Keratinocyte (primary cell): ENCODE data around the gene TAL1. TPM values are rescaled to one million over a fixed set of nuclear protein-coding genes. Genes with fewer than 3 reads are reported as not detected.

ENCODE experiments used
- DNase-seq: peaks from one replicate; pipeline ENCODE4 v3.0.0-alpha.2; 2011; ENCODE audit warnings: low read depth, missing footprints, low spot score
- FAIRE-seq: peaks from 2 replicates; lab custom pipeline; 2011; peaks lifted over from hg19 to GRCh38; lab: Jason Lieb, UNC
- H2AFZ ChIP-seq: 2 replicates; pipeline ENCODE4 v1.6.0; 2012; ENCODE audit warnings: low read length, control low read depth, inconsistent platforms; ENCODE audit not compliant: control insufficient read depth
- H3K27ac ChIP-seq: 2 replicates; pipeline ENCODE4 v1.5.1; 2011; ENCODE audit warnings: low read length; ENCODE audit not compliant: control insufficient read depth, insufficient read depth
- H3K27me3 ChIP-seq: 3 replicates; pipeline ENCODE4 v1.6.0; 2011; ENCODE audit warnings: low read length; ENCODE audit not compliant: control insufficient read depth, insufficient read depth; ENCODE audit errors: extremely low read depth
- H3K36me3 ChIP-seq, 2 experiments: 2 replicates in 1 of 2; 3 replicates in 1 of 2; pipeline ENCODE4 v1.5.1; 2011; ENCODE audit warnings: low read length in 2 of 2, mild to moderate bottlenecking in 1 of 2; ENCODE audit not compliant: control insufficient read depth in 2 of 2, insufficient read depth in 2 of 2; ENCODE audit errors: extremely low read depth in 1 of 2
- H3K4me1 ChIP-seq: 3 replicates; pipeline ENCODE4 v1.5.1; 2011; ENCODE audit warnings: low read length; ENCODE audit not compliant: control insufficient read depth, insufficient read depth; ENCODE audit errors: extremely low read depth
- H3K4me2 ChIP-seq: 3 replicates; pipeline ENCODE4 v1.6.0; 2011; ENCODE audit warnings: low read depth, low read length; ENCODE audit not compliant: control insufficient read depth, insufficient read depth; ENCODE audit errors: extremely low read depth
- H3K4me3 ChIP-seq, 3 experiments: fragments of 200-600 bp in 1 of 3; sonication (generic) in 1 of 3; 2 replicates in 2 of 3; 3 replicates in 1 of 3; pipeline ENCODE4 v1.5.1; 2011 to 2016; ENCODE audit warnings: low read length in 3 of 3, mild to moderate bottlenecking in 3 of 3, control low read depth in 2 of 3, inconsistent platforms in 1 of 3, low read depth in 1 of 3, mixed read lengths in 1 of 3, mixed run types in 1 of 3, moderate library complexity in 1 of 3; ENCODE audit not compliant: control insufficient read depth in 2 of 3, insufficient read depth in 2 of 3; ENCODE audit errors: extremely low read depth in 1 of 3
- H3K79me2 ChIP-seq: 2 replicates; pipeline ENCODE4 v1.6.0; 2012; ENCODE audit warnings: low read length; ENCODE audit not compliant: control insufficient read depth, insufficient read depth
- H3K9ac ChIP-seq: 3 replicates; pipeline ENCODE4 v1.6.0; 2011; ENCODE audit warnings: low read length; ENCODE audit not compliant: control insufficient read depth, insufficient read depth; ENCODE audit errors: extremely low read depth
- H3K9me1 ChIP-seq: 3 replicates; pipeline ENCODE4 v1.6.0; 2011; ENCODE audit warnings: low read length; ENCODE audit not compliant: control insufficient read depth, insufficient read depth; ENCODE audit errors: extremely low read depth
- H3K9me3 ChIP-seq: 2 replicates; pipeline ENCODE4 v1.5.1; 2012; ENCODE audit warnings: low read depth, low read length; ENCODE audit not compliant: control insufficient read depth
- H4K20me1 ChIP-seq: 3 replicates; pipeline ENCODE4 v1.6.0; 2011; ENCODE audit warnings: low read length; ENCODE audit not compliant: control insufficient read depth, insufficient read depth; ENCODE audit errors: extremely low read depth
- CTCF ChIP-seq, 3 experiments: IDR thresholded peaks in 1 of 3; conservative IDR thresholded peaks in 1 of 3; optimal IDR thresholded peaks in 1 of 3; 2 replicates in 2 of 3; 3 replicates in 1 of 3; pipeline versions ENCODE3 to v1.5.1; 2011; ENCODE audit warnings: low read length in 3 of 3, mild to moderate bottlenecking in 3 of 3, moderate library complexity in 2 of 3, control low read depth in 1 of 3, inconsistent platforms in 1 of 3; ENCODE audit not compliant: insufficient read depth in 2 of 3; ENCODE audit errors: extremely low read depth in 1 of 3
- EZH2 ChIP-seq: IDR thresholded peaks from one replicate; pipeline ENCODE4 v1.6.1; 2012; ENCODE audit warnings: inconsistent platforms, mild to moderate bottlenecking, low read length, moderate library complexity
- dilution Hi-C: fragments of 300-500 bp; cut with MboI; formaldehyde crosslinking; loops from one replicate; pipeline ENCODE4 v1.7.0; 2020; ENCODE audit warnings: low sequenced_read_pairs; ENCODE audit not compliant: extremely low pct_ligation_motif_present
- polyA plus RNA-seq, 5 experiments: library from polyadenylated mRNA; depleted of rRNA in 3 of 5; stranded (reverse) in 3 of 5; stranded (forward) in 1 of 5; unstranded in 1 of 5; fragments of >200 nt; gene quantifications; 1 replicate in 1 of 5; 2 replicates in 3 of 5; 3 replicates in 1 of 5; pipeline versions ENCODE4 v1.2.1 to v1.2.3, GENCODE V29; 2011 to 2012; ENCODE audit warnings: missing spikeins in 2 of 5, low read depth in 1 of 5, low replicate concordance in 1 of 5

TAL1 gene
- polyA plus RNA-seq, 1 donor (not counting 4 experiments of a cell fraction or from before 2014, with no cell fraction given), result not detected

DNA sequence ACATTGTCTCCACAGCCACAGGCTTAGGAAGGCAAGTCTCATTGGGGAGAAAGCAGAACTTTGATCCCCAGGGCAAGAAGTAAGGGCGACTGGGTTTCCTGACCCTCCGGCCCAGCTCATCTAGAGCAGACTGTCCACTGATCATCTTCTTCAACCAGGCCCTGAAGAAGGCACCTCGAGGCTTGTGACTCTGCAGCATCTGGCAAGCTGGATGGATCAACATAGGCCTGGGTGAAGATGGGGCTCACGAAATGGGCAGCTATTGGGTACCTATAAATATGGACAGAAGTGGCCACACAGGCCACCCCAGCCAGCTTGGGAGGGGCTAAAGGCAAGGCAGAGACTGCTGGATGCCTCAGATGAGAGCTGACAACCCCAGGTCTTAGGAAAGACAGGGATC lies 13.0 kb downstream of the TAL1 start:
- no peak for DNase-seq
- dilution Hi-C loops, result no loop called here
- peaks cover 16% of the 10 kb centered on the region for H3K27me3 ChIP-seq
- no peaks in the 10 kb centered on the region for H3K4me1 ChIP-seq
- no peaks in the 10 kb centered on the region for H3K9me1 ChIP-seq
- H3K9me3 ChIP-seq, result no peaks in the 10 kb centered on the region
- H3K4me3 ChIP-seq, result no peak overlapping the region
- no peak overlapping the region for H2AFZ ChIP-seq
- no peak overlapping the region for H3K4me2 ChIP-seq
- TF ChIP-seq EZH2 (no peak), CTCF (optimal IDR thresholded peaks at IDR 0.05 in 1 of 3, IDR thresholded peaks at IDR 0.05 in 1 of 3, conservative IDR thresholded peaks at IDR 0.05 in 1 of 3; ENCODE audit: extremely low read depth in 1 of 3, insufficient read depth in 2 of 3, low read length in 3 of 3) (no peak)
- H3K36me3 ChIP-seq, result no peaks in the 10 kb centered on the region
- no peak overlapping the region for H3K9ac ChIP-seq
- no peak for FAIRE-seq
- H3K79me2 ChIP-seq, result no peaks in the 10 kb centered on the region
- H3K27ac ChIP-seq, result no peak overlapping the region
- H4K20me1 ChIP-seq, result no peaks in the 10 kb centered on the region

GRCh38 chr1:47216278-47217059 lies 15.6 kb downstream of the TAL1 start:
- Histone ChIP-seq H3K27ac (no peak overlapping the region), H3K79me2 (no peaks in the 10 kb centered on the region), H3K36me3 (no peaks in the 10 kb centered on the region), H3K9me3 (no peaks in the 10 kb centered on the region), H3K4me2 (no peak overlapping the region), H3K4me1 (no peaks in the 10 kb centered on the region), H3K9me1 (no peaks in the 10 kb centered on the region), H3K27me3 (no peaks in the 10 kb centered on the region), H4K20me1 (no peaks in the 10 kb centered on the region), H3K9ac (no peak overlapping the region), H3K4me3 (no peak overlapping the region), H2AFZ (no peak overlapping the region)
- DNase-seq (no peak), FAIRE-seq (no peak)
- dilution Hi-C loops, result no loop called here
- TF ChIP-seq EZH2 (no peak), CTCF (optimal IDR thresholded peaks at IDR 0.05 in 1 of 3, IDR thresholded peaks at IDR 0.05 in 1 of 3, conservative IDR thresholded peaks at IDR 0.05 in 1 of 3; ENCODE audit: extremely low read depth in 1 of 3, insufficient read depth in 2 of 3, low read length in 3 of 3) (no peak)
